GM03348 (cell line): ENCODE data around the gene FURIN.
A peak's percentile ranks its signal among the peaks of the same experiment; 100 is the strongest.
"Not testable (repeated sequence)": the region's sequence is repeated elsewhere in the genome, so short reads cannot be mapped to it uniquely, and the experiment has no call there.

Experiments
- DNase-seq: peaks from one replicate; pipeline ENCODE4 v3.0.0; 2012; ENCODE audit warnings: low spot score

FURIN gene

DNA sequence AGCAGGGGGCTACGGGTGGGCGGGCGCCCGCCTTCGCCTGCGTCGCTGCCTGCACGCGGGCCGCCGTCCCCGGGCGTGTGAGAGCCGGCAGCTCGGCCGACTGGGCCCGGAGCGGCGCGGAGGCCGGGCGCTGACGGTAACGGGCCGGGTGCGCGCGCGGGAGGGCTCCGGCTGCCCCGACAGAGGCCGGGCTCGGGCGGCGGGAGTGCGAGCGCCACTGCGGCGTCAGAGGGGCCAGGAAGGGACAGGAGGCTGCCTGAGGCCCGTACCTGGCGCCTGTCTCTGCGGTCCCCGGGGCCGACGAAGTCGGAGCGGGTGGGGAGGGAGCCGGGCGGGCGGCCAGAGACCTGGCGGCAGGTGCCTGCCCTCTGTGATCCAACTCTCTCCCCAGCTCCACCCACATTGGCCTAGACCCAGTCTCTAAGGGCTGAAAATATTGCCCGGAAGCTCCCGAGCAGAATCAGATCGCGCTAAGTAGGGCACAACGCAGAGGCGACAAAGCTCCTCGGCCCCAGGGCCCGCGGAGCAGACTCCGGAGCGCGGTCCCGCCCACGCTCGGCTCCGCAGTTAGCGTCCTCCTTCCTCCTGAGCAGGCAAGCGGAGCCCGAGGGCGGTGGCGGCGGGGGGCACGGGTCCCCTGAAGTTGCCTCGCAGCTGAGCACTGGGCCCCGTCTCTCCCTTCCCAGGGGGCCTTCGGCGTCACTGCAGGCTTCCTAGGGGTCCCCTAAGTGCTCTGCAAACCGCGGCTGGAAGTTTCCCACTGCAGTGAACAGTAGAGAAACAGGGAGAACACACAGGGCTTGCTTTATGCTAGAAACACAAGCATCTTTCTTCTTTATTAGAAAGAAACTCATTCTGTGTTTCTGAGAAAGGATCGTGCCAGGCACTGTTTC is 34.7 kb downstream of the FURIN start, which contains the start of gene MAN2A2:
TSS of gene MAN2A2 (plus strand) at position 463 of the 893 bp plus-strand sequence. CDS start 906 bp downstream, outside the sequence.
- DNase-seq, result peak; percentile 83

DNA sequence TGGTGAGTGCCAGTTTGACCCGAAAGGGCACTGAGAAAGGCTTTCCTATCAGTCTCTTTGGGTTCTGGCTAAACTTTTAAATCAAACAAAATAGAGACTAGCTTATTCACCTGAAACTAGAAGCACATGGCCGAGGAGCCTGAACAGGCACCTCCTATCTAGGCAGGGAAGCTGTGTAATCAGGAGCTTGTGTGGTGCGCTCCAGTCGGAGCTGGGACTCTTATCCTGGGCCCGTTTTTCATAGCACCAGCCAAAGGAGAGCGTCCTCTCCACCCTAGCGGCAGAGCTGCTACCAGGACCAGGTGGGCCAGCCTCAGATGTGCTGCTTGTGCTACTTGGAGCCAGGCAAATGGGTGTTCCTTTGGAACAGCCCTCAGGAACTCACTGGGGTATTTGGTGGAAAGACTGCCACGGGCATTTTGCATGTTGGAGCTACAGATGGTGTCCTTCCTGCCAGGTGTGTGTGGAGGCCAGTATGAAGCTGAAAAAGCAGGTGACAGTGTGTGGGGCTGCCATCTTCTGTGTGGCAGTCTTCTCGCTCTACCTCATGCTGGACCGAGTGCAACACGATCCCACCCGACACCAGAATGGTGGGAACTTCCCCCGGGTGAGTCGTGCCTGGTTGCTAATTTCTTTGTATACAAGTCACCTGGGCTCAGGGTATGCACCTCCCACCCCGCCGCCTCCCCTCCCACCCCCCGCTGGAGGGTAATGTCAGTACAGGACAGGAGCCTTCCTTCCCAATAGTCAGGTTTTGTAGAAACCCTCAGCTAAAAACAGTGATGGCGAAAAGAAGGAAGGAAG is 35.5 kb downstream of the FURIN start:
- DNase-seq, result no peak

DNA sequence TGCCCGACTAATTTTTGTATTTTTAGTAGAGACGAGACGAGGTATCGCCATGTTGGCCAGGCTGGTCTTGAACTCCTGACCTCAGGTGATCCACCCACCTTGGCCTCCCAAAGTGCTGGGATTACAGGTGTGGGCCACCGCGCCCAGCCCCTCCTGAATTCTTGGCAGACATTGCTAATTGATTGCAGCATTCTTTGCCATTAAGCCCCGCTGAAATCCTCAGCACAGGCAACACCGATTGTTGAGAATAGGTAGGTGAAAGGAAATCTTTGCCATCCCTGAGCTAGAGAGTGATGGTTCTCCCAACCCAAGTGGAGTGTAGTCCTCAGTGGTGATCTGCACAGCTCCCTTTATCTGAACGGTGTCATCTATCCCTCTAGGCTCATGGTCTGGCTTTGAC is 36.4 kb downstream of the FURIN start:
- DNase-seq, result no peak

DNA sequence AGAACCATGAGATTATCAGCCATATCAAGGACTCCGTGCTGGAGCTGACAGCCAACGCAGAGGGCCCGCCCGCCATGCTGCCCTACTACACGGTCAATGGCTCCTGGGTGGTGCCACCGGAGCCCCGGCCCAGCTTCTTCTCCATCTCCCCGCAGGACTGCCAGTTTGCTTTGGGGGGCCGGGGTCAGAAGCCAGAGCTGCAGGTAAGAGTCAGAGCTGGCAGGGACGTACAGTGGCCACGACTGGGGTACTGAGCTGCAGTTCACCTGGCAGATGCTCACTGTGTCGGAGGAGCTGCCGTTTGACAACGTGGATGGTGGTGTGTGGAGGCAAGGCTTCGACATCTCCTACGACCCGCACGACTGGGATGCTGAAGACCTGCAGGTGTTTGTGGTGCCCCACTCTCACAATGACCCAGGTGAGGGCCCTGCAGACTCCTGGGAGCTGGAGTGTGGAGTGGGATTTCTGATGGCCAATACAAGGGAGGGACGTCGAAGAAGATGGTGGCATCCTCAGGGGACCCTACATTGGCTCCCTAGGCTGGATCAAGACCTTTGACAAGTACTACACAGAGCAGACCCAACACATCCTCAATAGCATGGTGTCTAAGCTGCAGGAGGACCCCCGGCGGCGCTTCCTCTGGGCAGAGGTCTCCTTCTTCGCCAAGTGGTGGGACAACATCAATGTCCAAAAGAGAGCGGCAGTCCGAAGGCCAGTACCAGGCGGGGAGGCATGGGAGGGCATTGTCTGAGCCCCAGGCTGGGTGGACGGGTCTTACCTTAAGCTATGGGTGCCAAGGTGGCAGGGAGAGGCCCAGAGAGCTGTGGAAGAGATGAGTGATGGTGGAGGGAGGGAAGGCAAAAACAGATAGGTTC is 37.2 kb downstream of the FURIN start:
- no peak for DNase-seq

DNA sequence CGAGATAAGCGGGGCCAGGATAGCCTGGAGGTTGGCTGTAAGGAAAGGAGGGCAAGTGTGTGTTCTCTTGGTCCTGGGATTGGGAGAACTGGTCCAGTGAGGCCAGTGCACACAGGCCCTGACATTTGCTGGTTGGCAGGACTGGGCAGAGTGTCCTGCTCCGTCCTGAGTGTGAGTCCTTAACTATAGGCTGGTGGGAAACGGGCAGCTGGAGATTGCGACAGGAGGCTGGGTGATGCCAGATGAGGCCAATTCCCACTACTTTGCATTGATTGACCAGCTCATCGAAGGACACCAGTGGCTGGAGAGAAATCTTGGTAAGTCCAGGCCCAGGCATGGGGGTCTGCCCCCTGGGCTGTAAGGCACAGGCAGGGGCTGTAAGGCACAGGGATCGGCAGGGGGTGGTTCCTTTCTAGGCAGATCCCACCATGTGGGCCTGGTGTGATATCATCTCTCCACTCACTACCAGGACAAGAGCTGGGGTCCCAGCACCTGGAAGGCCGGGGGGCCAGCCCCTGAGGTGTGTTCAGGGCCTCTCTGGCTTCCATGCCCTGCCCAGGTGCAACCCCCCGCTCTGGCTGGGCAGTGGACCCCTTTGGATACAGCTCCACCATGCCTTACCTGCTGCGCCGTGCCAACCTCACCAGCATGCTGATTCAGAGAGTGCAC is 37.9 kb downstream of the FURIN start:
- DNase-seq, result no peak

DNA sequence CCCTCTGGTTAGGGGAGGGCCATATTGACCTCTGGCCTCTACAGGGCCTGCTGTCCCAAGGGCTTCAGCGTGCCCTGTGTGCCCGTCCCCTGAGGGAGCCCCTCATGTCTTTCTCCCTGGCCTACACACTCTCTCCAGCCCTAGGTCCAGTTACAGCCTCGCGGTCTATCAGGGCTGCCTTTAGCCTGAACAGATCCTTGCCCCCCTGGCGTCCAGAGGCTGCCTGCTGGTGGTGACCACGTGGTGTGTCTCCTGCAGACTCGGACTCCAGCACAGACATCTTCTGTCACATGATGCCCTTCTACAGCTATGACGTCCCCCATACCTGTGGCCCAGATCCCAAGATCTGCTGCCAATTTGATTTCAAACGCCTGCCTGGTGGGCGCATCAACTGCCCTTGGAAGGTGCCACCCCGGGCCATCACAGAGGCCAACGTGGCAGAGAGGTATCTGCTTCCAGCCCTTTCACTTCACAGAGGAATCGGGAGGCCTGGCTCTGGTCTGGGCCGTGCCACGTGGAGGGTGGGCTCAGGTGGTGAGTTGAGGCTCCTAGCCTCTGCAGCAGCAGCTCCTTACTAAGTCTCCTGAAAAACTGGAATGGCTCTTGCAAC is 38.8 kb downstream of the FURIN start:
- no peak for DNase-seq

DNA sequence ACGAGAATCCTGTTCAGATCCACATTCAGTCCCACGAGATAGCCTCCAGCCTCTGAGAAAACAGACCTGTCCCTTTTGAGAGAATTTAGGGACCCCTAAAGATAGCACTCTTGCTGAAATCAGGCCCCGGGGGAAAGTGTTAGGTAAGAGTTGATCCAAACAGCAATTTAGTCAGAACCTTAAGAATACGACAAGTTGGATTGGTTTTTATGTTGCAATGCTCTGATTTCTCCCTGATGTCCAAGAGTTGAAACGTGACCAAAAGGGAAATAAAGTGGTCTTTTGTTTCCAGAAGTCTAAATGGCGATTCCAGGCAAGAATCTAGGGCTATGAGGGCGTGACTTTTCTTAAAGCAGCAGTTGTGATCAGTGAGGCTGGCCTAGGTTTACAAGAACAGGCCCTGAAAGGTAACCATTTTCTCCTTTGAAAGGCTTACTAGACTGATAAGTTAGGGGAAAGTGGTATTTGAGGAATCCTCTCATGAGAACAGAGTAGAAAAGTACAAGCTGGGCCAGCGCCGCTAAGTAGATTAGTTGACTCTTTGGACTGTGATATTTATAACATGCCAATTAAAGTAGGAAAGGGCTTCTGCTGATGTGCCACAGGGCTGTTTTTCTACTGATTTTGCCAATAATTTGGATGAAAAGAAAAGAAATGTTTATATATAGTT is 39.6 kb downstream of the FURIN start:
- DNase-seq, result no peak

DNA sequence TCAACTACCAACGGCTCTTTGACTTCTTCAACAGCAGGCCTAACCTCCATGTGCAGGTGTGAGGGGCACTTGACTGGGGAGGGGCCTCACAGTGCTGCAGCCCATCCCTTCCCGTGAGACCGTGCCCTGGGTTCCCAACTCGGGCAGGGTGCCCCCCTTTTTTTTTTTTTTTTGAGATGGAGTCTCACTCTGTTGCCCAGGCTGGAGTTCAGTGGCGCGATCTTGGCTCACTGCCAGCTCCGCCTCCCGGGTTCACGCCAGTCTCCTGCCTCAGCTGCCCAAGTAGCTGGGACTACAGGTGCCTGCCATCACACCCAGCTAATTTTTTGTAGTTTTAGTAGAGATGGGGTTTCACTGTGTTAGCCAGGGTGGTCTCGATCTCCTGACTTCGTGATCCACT is 41.1 kb downstream of the FURIN start:
- not testable (repeated sequence) for DNase-seq

DNA sequence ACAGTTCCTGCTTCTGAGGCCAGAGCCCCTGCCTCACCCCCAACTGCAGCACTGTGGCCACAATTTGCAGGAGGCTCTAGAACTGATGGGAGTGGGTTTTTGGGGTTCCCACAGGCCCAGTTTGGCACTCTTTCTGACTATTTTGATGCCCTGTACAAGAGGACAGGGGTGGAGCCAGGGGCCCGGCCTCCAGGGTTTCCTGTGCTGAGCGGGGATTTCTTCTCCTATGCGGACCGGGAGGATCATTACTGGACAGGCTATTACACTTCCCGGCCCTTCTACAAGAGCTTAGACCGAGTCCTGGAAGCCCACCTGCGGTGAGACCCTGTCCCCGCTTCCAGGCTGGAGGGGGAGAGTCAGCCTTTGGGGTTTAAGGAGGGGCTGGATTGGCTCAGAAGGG is 41.6 kb downstream of the FURIN start:
- no peak for DNase-seq

DNA sequence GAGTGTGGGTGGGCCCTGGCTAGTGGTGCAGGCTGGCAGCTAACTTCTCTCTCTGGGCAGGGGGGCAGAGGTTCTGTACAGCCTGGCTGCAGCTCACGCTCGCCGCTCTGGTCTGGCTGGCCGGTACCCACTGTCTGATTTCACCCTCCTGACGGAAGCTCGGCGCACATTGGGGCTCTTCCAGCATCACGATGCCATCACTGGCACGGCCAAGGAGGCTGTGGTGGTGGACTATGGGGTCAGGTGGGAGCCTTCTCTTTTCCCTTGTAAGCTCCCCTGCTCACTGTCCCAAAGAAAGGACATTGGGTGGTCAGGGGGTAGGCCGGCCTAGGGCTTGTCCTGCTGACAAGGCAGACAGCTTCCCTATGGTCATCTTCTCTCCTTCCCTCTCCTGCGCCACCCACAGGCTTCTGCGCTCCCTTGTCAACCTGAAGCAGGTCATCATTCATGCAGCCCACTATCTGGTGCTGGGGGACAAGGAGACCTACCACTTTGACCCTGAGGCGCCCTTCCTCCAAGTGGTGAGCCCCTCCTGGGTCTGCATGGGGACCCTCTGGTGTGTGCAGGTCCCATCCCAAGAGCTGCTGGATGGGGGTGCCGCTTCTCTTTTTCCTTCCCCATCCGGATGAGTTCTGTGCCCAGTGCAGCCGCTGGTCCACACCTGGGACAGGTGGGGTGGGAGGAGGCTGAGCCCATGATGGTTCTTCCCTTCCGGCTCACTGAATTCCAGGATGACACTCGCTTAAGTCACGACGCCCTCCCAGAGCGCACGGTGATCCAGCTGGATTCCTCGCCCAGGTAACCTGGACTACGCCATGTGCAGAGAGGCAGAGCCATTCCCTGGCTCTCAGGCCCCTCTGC is 42.3 kb downstream of the FURIN start:
- DNase-seq, result no peak

DNA sequence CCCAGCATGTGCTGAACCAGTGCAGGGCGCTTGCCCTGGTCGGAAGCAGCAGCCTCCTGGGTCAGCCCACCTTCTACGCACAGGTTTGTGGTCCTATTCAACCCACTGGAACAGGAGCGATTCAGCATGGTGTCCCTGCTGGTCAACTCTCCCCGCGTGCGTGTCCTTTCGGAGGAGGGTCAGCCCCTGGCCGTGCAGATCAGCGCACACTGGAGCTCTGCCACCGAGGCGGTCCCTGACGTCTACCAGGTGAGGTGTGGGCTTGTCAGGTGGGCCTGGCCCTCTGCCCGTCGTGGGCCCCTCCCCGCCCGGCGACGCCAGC is 42.9 kb downstream of the FURIN start:
- DNase-seq, result no peak

DNA sequence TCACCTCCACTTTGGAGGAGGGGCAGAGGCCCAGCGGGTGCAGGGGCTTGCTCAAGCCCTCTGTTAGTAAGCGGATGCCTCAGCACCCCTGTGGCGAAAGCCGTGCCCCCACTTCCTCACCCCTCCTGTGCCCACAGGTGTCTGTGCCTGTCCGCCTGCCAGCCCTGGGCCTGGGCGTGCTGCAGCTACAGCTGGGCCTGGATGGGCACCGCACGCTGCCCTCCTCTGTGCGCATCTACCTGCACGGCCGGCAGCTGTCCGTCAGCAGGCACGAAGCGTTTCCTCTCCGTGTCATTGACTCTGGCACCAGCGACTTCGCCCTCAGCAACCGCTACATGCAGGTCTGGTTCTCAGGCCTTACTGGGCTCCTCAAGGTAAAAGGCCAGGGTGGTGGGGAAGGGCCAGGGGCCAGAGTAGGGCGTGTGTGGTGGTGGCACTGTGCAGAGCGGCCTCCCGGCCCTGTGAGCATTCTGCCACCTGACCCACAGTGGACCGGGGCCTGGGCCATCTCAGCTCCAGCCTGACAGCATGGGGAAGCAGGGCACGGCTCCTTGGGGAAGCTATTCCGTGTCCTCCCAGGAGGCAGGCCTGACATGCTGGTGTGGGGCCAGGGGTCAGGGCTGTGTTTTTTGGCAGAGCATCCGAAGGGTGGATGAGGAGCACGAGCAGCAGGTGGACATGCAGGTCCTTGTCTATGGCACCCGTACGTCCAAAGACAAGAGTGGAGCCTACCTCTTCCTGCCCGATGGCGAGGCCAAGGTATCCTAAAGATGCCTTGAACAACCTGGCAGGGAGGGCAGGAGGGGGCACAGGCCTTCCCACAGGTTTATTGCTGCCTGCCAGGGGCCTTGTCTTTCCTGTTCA is 43.8 kb downstream of the FURIN start:
- no peak for DNase-seq

DNA sequence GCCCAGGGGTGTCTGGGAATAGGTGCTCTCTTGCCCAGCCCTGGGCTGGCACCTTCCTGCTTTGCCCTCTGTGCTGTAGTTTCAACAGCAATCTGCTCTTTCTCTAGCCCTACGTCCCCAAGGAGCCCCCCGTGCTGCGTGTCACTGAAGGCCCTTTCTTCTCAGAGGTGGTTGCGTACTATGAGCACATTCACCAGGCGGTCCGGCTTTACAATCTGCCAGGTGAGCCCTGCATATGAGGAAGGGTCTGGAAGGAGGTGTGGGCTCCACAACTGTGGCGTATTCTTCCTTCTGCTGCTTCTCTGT is 44.3 kb downstream of the FURIN start:
- DNase-seq, result no peak

DNA sequence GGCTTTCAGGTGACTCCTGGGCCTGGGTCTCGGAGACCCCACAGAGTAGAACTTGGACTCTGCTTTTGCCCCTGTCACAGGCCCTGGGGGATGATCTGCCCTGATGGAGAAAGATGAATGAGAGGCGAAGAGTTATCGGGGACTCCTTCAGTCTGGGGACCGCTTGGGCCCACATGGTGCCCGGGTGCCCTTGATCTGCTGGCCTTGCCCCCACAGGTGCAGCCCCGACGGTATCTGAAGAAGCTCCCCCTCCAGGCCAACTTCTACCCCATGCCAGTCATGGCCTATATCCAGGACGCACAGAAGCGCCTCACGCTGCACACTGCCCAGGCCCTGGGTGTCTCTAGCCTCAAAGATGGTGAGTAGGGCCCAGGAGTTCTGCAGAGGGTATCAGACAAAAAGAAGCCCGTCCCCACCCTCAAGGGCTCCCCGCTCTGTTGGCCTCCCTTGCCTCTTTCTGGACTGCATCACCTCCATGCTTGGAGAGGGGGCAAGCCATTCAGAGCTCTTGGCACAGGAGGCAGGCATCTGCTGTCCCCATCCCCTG is 45.1 kb downstream of the FURIN start:
- DNase-seq, result no peak

DNA sequence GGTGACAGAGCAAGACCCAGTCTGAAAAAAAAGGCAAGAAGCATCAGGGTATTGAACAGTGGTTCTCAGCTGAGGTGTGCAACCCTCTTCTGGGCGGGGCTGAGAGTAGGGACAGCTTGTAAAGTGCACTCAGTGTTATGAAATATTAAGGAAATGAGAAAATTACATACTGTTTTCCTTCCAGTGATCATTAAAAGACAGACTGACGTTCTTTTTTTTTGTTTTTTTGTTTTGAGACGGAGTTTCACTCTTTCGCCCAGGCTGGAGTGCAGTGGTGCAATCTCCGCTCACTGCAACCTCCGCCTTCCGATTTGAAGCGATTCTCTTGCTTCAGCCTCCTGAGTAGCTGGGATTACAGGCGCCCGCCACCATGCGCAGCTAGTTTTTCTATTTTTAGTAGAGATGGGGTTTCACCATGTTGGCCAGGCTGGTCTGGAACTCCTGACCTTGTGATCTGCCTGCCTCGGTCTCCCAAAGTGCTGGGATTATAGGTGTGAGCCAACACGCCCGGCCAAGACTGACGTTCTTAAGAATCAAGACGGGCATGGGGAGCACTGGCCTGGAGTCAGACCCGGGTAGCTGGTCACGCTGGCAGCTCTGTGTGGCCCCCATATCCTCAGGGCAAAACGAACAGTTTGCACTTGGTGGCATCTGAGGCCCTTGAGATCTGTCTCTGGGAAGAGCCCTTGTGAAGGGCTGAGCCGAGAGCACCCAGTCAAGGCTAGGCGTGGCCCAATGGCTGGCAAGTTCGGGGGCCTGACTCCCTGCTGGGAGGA is 46.1 kb downstream of the FURIN start:
- no peak for DNase-seq

DNA sequence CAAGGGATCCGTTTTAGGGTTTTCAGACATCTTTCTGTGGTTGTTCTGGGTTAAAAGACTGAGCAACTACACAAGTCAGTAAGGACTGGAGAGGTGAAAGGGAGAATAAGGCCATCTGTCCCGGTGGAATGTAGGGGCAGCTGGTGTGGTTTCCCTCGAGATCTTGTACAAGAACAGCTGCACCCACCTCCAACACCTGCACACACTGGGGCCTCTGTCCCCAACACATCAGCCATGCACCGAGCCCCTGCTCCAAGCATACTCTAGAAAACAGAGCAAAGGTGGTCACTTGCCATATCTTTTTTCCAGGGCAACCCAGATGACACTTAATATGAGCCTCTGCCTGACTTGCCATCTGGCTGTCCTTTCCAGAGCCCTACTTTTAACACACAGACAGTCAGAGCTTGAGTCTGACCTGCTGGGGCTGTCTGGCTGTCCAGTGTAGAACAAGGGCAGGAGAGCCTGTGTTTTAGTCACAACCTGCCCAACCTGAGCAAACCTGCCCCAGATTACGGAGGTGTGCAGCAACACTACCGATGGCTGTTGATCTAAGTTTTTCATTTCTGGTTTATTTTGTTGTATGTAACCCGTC is 46.9 kb downstream of the FURIN start:
- DNase-seq, result no peak

DNA sequence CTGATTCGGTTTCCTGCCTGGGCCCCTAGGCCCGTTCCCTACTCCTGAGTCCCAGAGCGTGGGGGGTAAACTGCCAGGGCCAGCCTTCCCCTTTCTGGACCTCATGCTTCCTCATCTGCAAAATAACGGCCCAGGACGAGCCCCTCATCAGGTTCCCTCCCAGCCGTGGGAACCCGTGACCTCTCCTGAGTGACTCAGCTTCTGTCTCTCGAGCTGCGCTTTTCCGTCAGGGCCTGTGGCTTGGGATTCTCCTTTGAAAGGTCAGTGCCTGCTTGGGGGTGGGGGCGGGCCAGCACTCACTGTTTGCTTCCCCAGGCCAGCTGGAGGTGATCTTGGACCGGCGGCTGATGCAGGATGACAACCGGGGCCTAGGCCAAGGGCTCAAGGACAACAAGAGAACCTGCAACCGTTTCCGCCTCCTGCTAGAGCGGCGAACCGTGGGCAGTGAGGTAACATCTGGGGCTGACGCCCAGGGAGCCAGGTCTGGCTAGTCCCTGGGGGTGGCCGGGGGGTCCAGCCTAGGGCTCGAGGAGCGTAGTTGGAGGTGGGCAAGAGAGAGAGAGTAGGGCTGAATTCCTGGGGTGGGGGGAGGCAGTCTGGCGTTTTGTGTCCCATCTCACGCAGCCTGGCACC is 47.5 kb downstream of the FURIN start:
- DNase-seq, result no peak
